H9 (cell line): ENCODE measurements around the gene ZNF687. TPM values are rescaled to one million over a fixed set of nuclear protein-coding genes. Genes with fewer than 3 reads are reported as not detected.

ENCODE experiments used
- DNase-seq: peaks from one replicate; pipeline ENCODE4 v3.0.0-alpha.2; 2017
- H2AFZ ChIP-seq: one replicate; pipeline ENCODE4 v1.6.1; 2013; ENCODE audit warnings: mild to moderate bottlenecking, low read length, control low read depth, moderate library complexity
- H2AK5ac ChIP-seq: 2 replicates; pipeline ENCODE4 v1.6.1; 2013; ENCODE audit warnings: low read length, control low read depth, mixed read lengths; ENCODE audit not compliant: insufficient read length
- H2BK120ac ChIP-seq: one replicate; pipeline ENCODE4 v1.6.1; 2013; ENCODE audit warnings: low read depth, mild to moderate bottlenecking, low read length, control low read depth, inconsistent platforms; ENCODE audit not compliant: poor library complexity, severe bottlenecking
- H2BK12ac ChIP-seq: 2 replicates; pipeline ENCODE4 v1.6.1; 2013; ENCODE audit warnings: low read length, control low read depth, mixed read lengths, low read depth; ENCODE audit not compliant: insufficient read length
- H2BK15ac ChIP-seq: 2 replicates; pipeline ENCODE4 v1.6.1; 2013; ENCODE audit warnings: low read depth, low read length, control low read depth
- H2BK20ac ChIP-seq: one replicate; pipeline ENCODE4 v1.6.1; 2013; ENCODE audit warnings: low read depth, mild to moderate bottlenecking, low read length, control low read depth, inconsistent platforms; ENCODE audit not compliant: poor library complexity, severe bottlenecking
- H2BK5ac ChIP-seq: 2 replicates; pipeline ENCODE4 v1.6.1; 2013; ENCODE audit warnings: low read length, control low read depth, mixed read lengths; ENCODE audit not compliant: insufficient read length
- H3K14ac ChIP-seq: 2 replicates; pipeline ENCODE4 v1.6.1; 2013; ENCODE audit warnings: low read length, control low read depth; ENCODE audit not compliant: insufficient read depth
- H3K18ac ChIP-seq: 2 replicates; pipeline ENCODE4 v1.6.1; 2013; ENCODE audit warnings: low read depth, mild to moderate bottlenecking, mixed read lengths, low read length, control low read depth; ENCODE audit not compliant: insufficient read length
- H3K23ac ChIP-seq: 2 replicates; pipeline ENCODE4 v1.6.1; 2013; ENCODE audit warnings: low read length, control low read depth, mixed read lengths, low read depth; ENCODE audit not compliant: insufficient read length
- H3K23me2 ChIP-seq: 2 replicates; pipeline ENCODE4 v1.6.1; 2013; ENCODE audit warnings: low read depth, mild to moderate bottlenecking, mixed read lengths, low read length, control low read depth; ENCODE audit not compliant: insufficient read length, poor library complexity, severe bottlenecking
- H3K27ac ChIP-seq: 2 replicates; pipeline ENCODE4 v1.5.1; 2013; ENCODE audit warnings: low read length, control low read depth, mixed read lengths, low read depth; ENCODE audit not compliant: insufficient read length
- H3K27me3 ChIP-seq: 2 replicates; pipeline ENCODE4 v1.6.1; 2013; ENCODE audit warnings: low read length, control low read depth, inconsistent platforms; ENCODE audit not compliant: insufficient read depth
- H3K4ac ChIP-seq: 2 replicates; pipeline ENCODE4 v1.6.1; 2013; ENCODE audit warnings: low read depth, mild to moderate bottlenecking, control low read depth, inconsistent platforms, low read length, moderate library complexity
- H3K4me1 ChIP-seq: 2 replicates; pipeline ENCODE4 v1.6.1; 2013; ENCODE audit warnings: low read length, control low read depth, inconsistent platforms; ENCODE audit not compliant: insufficient read depth
- H3K4me2 ChIP-seq: 2 replicates; pipeline ENCODE4 v1.6.1; 2013; ENCODE audit warnings: low read length, control low read depth, mixed read lengths; ENCODE audit not compliant: insufficient read length, insufficient read depth
- H3K56ac ChIP-seq: 2 replicates; pipeline ENCODE4 v1.6.1; 2013; ENCODE audit warnings: low read depth, mild to moderate bottlenecking, mixed read lengths, low read length, control low read depth; ENCODE audit not compliant: insufficient read length
- H3K79me1 ChIP-seq: 2 replicates; pipeline ENCODE4 v1.6.1; 2013; ENCODE audit warnings: low read depth, mild to moderate bottlenecking, moderate library complexity, low read length, control low read depth, inconsistent platforms; ENCODE audit not compliant: insufficient read depth, poor library complexity, severe bottlenecking
- H3K79me2 ChIP-seq: 2 replicates; pipeline ENCODE4 v1.6.1; 2013; ENCODE audit warnings: low read length, control low read depth, inconsistent platforms; ENCODE audit not compliant: insufficient read depth
- H3K9ac ChIP-seq: 2 replicates; pipeline ENCODE4 v1.6.1; 2013; ENCODE audit warnings: low read length, control low read depth, mixed read lengths; ENCODE audit not compliant: insufficient read length; ENCODE audit errors: extremely low read depth
- H3K9me3 ChIP-seq: one replicate; pipeline ENCODE4 v1.6.1; 2013; ENCODE audit warnings: low read depth, low read length, inconsistent platforms; ENCODE audit not compliant: control insufficient read depth
- H3T11ph ChIP-seq: one replicate; pipeline ENCODE4 v1.6.1; 2013; ENCODE audit warnings: mild to moderate bottlenecking, low read length, control low read depth, inconsistent platforms
- H4K20me1 ChIP-seq: one replicate; pipeline ENCODE4 v1.6.1; 2013; ENCODE audit not compliant: control insufficient read depth, insufficient read length, insufficient read depth
- H4K5ac ChIP-seq: 2 replicates; pipeline ENCODE4 v1.6.1; 2013; ENCODE audit warnings: low read depth, mild to moderate bottlenecking, mixed read lengths, low read length, control low read depth; ENCODE audit not compliant: insufficient read length
- H4K8ac ChIP-seq: replicated peaks from 2 replicates; pipeline ENCODE4 v1.6.1; 2013; ENCODE audit warnings: low read length, control low read depth, mixed read lengths, low read depth; ENCODE audit not compliant: insufficient read length
- H4K91ac ChIP-seq: 2 replicates; pipeline ENCODE4 v1.6.1; 2013; ENCODE audit warnings: low read depth, mild to moderate bottlenecking, moderate library complexity, mixed read lengths, low read length, control low read depth; ENCODE audit not compliant: insufficient read length
- H3K27ac Mint-ChIP-seq, 3 experiments: 2 replicates in 2 of 3; 3 replicates in 1 of 3; pipeline ENCODE4 v1.8.0; 2020 to 2021; ENCODE audit warnings: mixed read lengths in 3 of 3, mild to moderate bottlenecking in 1 of 3, moderate library complexity in 1 of 3
- H3K27me3 Mint-ChIP-seq: 2 replicates; pipeline ENCODE4 v1.8.0; 2021; ENCODE audit warnings: low read depth, mild to moderate bottlenecking, moderate library complexity, mixed read lengths
- H3K36me3 Mint-ChIP-seq, 3 experiments: 2 replicates in 2 of 3; 3 replicates in 1 of 3; pipeline ENCODE4 v1.8.0; 2020 to 2021; ENCODE audit warnings: low read depth in 3 of 3, mixed read lengths in 3 of 3; ENCODE audit not compliant: insufficient read depth in 1 of 3
- H3K4me1 Mint-ChIP-seq, 2 experiments: 2 replicates each; pipeline ENCODE4 v1.8.0; 2020; ENCODE audit warnings: mixed read lengths in 2 of 2
- H3K4me3 Mint-ChIP-seq, 2 experiments: 2 replicates in 1 of 2; 3 replicates in 1 of 2; pipeline ENCODE4 v1.8.0; 2020 to 2021; ENCODE audit warnings: mild to moderate bottlenecking in 2 of 2, mixed read lengths in 2 of 2, moderate library complexity in 1 of 2
- H3K9me3 Mint-ChIP-seq, 2 experiments: 2 replicates in 1 of 2; 3 replicates in 1 of 2; pipeline ENCODE4 v1.8.0; 2020; ENCODE audit warnings: mild to moderate bottlenecking in 2 of 2, mixed read lengths in 2 of 2, moderate library complexity in 1 of 2
- CTCF ChIP-seq: fragments of 200-600 bp; sonication (generic); conservative IDR thresholded peaks from 3 replicates; pipeline ENCODE4 v1.8.0; 2021; ENCODE audit warnings: antibody characterized with exemption, mild to moderate bottlenecking
- WGBS: extraction: QIAGEN DNeasy Blood & Tissue Kit; methylation state at CpG from one replicate; pipeline ENCODE4 v1.1.7; 2013; ENCODE audit warnings: missing lambda C conversion rate, low lambda C conversion rate, mixed read lengths; ENCODE audit not compliant: insufficient read length; ENCODE audit errors: extremely low coverage; 5-methylcytosine and 5-hydroxymethylcytosine counted together
- total RNA-seq: library from RNA; stranded (reverse); gene quantifications from 2 replicates; pipeline ENCODE4 v1.2.1, GENCODE V29; 2021

The ZNF687 gene
- total RNA-seq, 1 experiment from 2014 or later = 58.2 TPM

- Histone ChIP-seq H3K4me2 (no peak overlapping the region), H2BK120ac (no peak overlapping the region), H2BK15ac (no peak overlapping the region), H3K79me1 (no peaks in the 10 kb centered on the region), H3K4ac (no peak overlapping the region), H4K8ac (no peak overlapping the region), H3K9ac (no peak overlapping the region), H3K79me2 (no peaks in the 10 kb centered on the region), H3K14ac (no peak overlapping the region), H3K9me3 (no peaks in the 10 kb centered on the region), H4K91ac (no peak overlapping the region), H2AFZ (no peak overlapping the region), H3K56ac (no peak overlapping the region), H3K27ac (no peak overlapping the region), H3K18ac (no peak overlapping the region), H4K20me1 (peaks cover 2% of the 10 kb centered on the region), H3K27me3 (no peaks in the 10 kb centered on the region), H4K5ac (no peak overlapping the region), H3K4me1 (0 out of 2 replicates have a peak, but pooled peaks cover 5% of the 10 kb centered on the region), H2BK20ac (no peak overlapping the region), H3T11ph (no peak overlapping the region), H2AK5ac (no peak overlapping the region), H2BK5ac (no peak overlapping the region), H3K23ac (no peak overlapping the region), H2BK12ac (no peak overlapping the region), H3K23me2 (no peaks in the 10 kb centered on the region)
- Mint-ChIP-seq H3K27ac (peak overlapping the region in 1 of 3 experiments; percentile 62; a peak in 1 of 7 replicates), H3K36me3 (peaks cover 8 to 63% (median 30%) of the 10 kb centered on the region in 3 experiments), H3K4me1 (peaks cover 10 to 11% of the 10 kb centered on the region in 2 experiments), H3K27me3 (no peaks in the 10 kb centered on the region), H3K4me3 (no peak overlapping the region), H3K9me3 (no peaks in the 10 kb centered on the region)
- no peak for DNase-seq
- no peak for TF ChIP-seq CTCF
- WGBS = no CpG with 5 or more reads among the region's 8 CpGs
Measured at GRCh38 chr1:151312826-151313225, 30.7 kb downstream of the ZNF687 start.
